AG20443 (cell line): ENCODE results near the gene KCNG1.
A peak's percentile ranks its signal among the peaks of the same experiment; 100 is the strongest.
"Not testable (repeated sequence)": the region's sequence is repeated elsewhere in the genome, so short reads cannot be mapped to it uniquely, and the experiment has no call there.

Experiments
- DNase-seq: peaks from one replicate; pipeline ENCODE4 v3.0.0; 2012; ENCODE audit warnings: low spot score, mixed read lengths

Gene KCNG1

GRCh38 chr20:51022803-51023616, at the start of gene KCNG1:
Gene KCNG1, minus strand, starts transcription at chr20:51023107. Its CDS starts 12,769 bp downstream, at chr20:51010338.
- DNase-seq: peak; percentile 98

- no peak for DNase-seq
These were observed 47.7 kb upstream of the KCNG1 start for GRCh38 chr20:51070621-51071020.

- DNase-seq: no peak
These were observed 44.9 kb upstream of the KCNG1 start for GRCh38 chr20:51067792-51068191.

GRCh38 chr20:51065615-51066014, 42.7 kb upstream of the KCNG1 start:
- no peak for DNase-seq

GRCh38 chr20:51064137-51064536, 41.2 kb upstream of the KCNG1 start:
- DNase-seq: no peak

GRCh38 chr20:51062065-51062464, 39.2 kb upstream of the KCNG1 start:
- DNase-seq: no peak

- no peak for DNase-seq
These were observed 38.6 kb upstream of the KCNG1 start for GRCh38 chr20:51061418-51062045.

GRCh38 chr20:51060301-51060700, 37.4 kb upstream of the KCNG1 start:
- DNase-seq: no peak

- DNase-seq: no peak
These were observed 37.0 kb upstream of the KCNG1 start for GRCh38 chr20:51059862-51060261.

- DNase-seq: no peak
These were observed 35.1 kb upstream of the KCNG1 start for GRCh38 chr20:51058017-51058416.

- DNase-seq: no peak
These were observed 31.3 kb upstream of the KCNG1 start for GRCh38 chr20:51054233-51054632.

- no peak for DNase-seq
These were observed 27.7 kb upstream of the KCNG1 start for GRCh38 chr20:51050531-51051075.

- DNase-seq: no peak
These were observed 23.4 kb upstream of the KCNG1 start for GRCh38 chr20:51046021-51046985.

- not testable (repeated sequence) for DNase-seq
These were observed 22.6 kb upstream of the KCNG1 start for GRCh38 chr20:51045492-51045891.

- DNase-seq: no peak
These were observed 21.9 kb upstream of the KCNG1 start for GRCh38 chr20:51044796-51045195.

- no peak for DNase-seq
These were observed 20.9 kb upstream of the KCNG1 start for GRCh38 chr20:51043811-51044210.

- no peak for DNase-seq
These were observed 19.8 kb upstream of the KCNG1 start for GRCh38 chr20:51042657-51043247.

- DNase-seq: no peak
These were observed 19.2 kb upstream of the KCNG1 start for GRCh38 chr20:51042064-51042463.

- DNase-seq: no peak
These were observed 14.7 kb upstream of the KCNG1 start for GRCh38 chr20:51037532-51038115.

GRCh38 chr20:51036827-51037531, 14.1 kb upstream of the KCNG1 start:
- no peak for DNase-seq

GRCh38 chr20:51036226-51036625, 13.3 kb upstream of the KCNG1 start:
- no peak for DNase-seq
